GM18498 (cell line): ENCODE measurements around the gene CD8B.

ENCODE experiments used
- ATAC-seq: cut with Tn5 transposase; IDR thresholded peaks from one replicate; pipeline ENCODE4 v1.9.1; 2021; ENCODE audit warnings: mild to moderate bottlenecking, moderate library complexity; ENCODE audit not compliant: unreplicated experiment

CD8B gene

DNA sequence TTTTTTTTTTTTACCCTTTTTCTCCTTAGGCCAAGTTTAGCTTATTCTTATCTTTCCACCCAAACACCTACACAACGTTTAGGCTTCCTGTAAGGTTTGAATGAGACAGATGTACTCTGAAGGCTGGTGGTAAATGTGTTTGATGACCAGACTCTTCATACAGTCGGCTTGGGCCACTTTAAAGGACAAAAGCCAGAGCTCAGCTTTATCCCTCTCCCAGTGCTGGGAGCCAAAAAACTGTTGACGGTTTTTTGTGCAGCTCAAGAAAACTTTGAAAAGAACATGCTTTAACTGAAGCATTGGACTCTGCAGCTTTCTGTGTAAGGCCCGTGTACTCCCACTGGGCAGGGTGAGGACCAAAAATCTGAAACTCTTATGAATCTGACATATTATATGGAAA, 86.3 kb downstream of the CD8B start:
- no peak for ATAC-seq

DNA sequence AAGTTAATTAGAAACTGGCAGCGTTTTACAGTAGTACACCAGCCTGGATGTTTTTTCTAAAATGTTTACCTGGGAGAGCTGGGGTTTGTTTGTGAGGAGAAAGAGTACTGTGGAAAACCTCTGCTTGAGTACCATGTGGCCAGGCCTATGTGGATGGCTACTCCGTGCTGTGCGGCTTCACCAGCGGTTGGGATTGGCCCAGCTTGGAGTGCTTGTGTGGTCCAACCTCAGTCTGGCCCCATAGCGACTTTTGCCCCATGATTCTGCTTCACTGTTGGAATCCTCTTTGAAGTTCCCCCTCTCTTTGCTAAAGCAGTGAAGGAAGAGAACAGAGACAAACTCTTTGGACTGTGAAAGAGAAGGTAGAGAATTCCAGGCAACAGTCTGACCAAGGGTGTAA, 86.8 kb downstream of the CD8B start:
- no peak for ATAC-seq

DNA sequence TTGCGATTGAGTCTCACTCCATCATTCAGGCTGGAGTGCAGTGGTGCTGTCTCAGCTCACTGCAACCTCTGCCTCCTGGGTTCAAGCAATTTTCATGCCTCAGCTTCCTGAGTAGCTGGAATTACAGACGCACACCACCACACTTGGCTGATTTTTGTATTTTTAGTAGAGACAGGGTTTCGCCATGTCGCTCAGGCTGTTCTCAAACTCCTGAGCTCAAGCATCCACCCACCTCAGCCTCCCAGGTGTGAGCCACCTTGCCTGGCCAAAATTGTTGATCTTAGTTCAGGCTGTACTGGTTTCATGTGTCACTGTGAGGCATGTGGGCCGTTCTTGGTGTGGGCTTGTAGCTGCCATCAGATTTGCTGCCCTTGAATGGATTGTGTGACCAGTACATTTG, 89.1 kb downstream of the CD8B start:
- no peak for ATAC-seq

DNA sequence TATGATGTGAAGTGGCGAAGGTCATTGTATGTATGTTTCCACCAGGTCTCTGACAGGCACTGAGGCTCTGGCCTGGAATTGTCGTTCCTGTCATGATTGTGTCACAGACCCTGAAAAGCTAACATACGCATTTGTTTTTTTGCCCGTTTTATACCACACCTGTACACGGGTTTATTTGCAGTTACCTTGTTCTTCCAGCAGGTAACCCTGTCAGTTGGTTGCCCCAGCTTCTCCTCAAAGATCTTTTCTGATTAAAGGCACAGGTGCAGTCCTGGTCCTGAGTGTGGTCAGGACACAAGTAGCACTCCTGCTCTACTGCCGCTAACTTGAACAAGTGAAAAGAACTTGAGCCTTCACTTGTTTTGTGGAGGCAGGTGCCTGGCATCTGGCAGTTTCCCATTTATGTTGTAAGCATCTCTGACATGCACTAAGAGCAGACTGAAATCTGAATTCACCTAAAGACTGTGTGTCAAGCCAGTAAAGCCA, 90.8 kb downstream of the CD8B start:
- no peak for ATAC-seq

DNA sequence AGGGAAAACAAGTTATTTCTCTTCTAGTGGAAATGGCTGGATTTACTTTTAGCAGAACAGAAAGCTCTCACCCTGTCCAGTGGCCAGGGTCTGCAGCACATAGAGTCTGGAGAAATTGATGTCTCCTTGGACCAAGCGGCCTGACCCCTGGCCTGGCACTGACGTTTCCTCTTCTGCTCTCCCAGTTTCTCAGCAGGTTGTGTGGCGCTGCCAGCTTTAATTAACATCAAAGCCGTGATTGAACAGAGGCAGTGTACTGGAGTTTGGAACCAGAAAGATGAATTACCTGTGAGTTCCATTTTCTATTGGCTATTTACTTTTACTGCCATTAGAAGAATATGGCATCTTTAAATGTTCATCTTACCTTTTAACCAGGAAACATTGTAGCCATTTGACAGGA, 91.8 kb downstream of the CD8B start:
- ATAC-seq: no peak

DNA sequence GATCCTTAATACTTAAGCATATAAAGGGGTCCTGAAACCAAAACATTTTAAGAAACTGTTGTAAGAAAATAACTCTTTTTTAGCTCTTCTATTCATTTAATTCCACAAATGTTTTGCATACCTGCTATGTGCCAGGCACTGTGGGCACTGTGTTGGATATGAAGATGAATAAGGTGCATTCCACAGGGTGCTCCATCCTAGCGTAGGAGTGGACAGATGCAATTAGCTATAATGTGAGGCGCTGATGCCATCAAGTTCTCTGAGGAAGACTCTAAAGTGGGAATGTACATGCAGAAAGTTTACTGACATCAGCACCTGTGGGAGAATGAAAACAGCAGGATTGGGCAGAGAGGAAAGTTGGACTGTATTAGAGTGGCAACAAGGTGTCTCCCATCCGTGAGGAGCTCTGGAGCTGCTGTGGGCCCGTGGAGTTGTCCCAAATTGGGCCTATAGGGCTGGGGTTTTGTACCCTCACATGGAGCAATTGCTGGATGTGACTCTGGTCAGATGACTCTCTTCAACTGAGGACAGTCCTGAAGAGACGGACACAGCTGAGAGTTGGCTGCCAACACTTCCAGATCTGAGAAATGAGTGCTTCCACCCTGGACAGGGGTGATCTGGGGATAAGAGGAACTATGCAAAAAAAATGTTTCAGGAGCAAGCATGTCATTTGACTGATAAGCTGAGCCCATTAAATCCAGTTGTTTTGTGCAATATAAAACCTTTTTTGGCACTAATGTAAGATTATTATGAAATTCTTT, 93.3 kb downstream of the CD8B start:
- no peak for ATAC-seq
